Measurements from ENCODE around the gene AKTIP.

AKTIP gene

GRCh38 chr16:53478965-53479364 lies 24.0 kb downstream of the AKTIP start:
- DNase-seq (ENCODE audit: low spot score): no peak
- Histone ChIP-seq H3K27ac (no peak overlapping the region), H3K4me3 (no peak overlapping the region)
- TF ChIP-seq CTCF (IDR thresholded peaks at IDR 0.05): no peak

GRCh38 chr16:53476867-53477266 lies 26.1 kb downstream of the AKTIP start:
- Histone ChIP-seq H3K4me3 (no peak overlapping the region), H3K27ac (no peak overlapping the region)
- no peak for DNase-seq (ENCODE audit: low spot score)
- no peak for TF ChIP-seq CTCF (IDR thresholded peaks at IDR 0.05)

- Histone ChIP-seq H3K4me3 (no peak overlapping the region), H3K27ac (no peak overlapping the region)
- DNase-seq (ENCODE audit: low spot score): no peak
- no peak for TF ChIP-seq CTCF (IDR thresholded peaks at IDR 0.05)
Measured at GRCh38 chr16:53465606-53466280, 37.3 kb downstream of the AKTIP start.

GRCh38 chr16:53458635-53459034 lies 44.4 kb downstream of the AKTIP start:
- no peak for DNase-seq (ENCODE audit: low spot score)
- no peak for TF ChIP-seq CTCF (IDR thresholded peaks at IDR 0.05)
- Histone ChIP-seq H3K4me3 (no peak overlapping the region), H3K27ac (no peak overlapping the region)

- no peak overlapping the region for H3K27ac ChIP-seq
- no peak for DNase-seq (ENCODE audit: low spot score)
- no peak for TF ChIP-seq CTCF (IDR thresholded peaks at IDR 0.05)
Measured at GRCh38 chr16:53457670-53458069, 45.3 kb downstream of the AKTIP start.

GRCh38 chr16:53456625-53457024 lies 46.4 kb downstream of the AKTIP start:
- no peak for TF ChIP-seq CTCF (IDR thresholded peaks at IDR 0.05)
- Histone ChIP-seq H3K27ac (no peak overlapping the region), H3K4me3 (no peak overlapping the region)
- no peak for DNase-seq (ENCODE audit: low spot score)

More at GRCh38 chr16:53457670-53458069, 45.3 kb downstream of the AKTIP start:
- H3K4me3 ChIP-seq: no peak overlapping the region

GRCh38 chr16:53453928-53454327 lies 49.1 kb downstream of the AKTIP start:
- H3K4me3 ChIP-seq: no peak overlapping the region
- DNase-seq (ENCODE audit: low spot score): no peak
- TF ChIP-seq CTCF (IDR thresholded peaks at IDR 0.05): no peak
- no peak overlapping the region for H3K27ac ChIP-seq

Measured in coronary artery (tissue), 2 donors.